H1 (cell line): ENCODE results near the gene OTOP3. TPM values are rescaled to one million over a fixed set of nuclear protein-coding genes. Genes with fewer than 3 reads are reported as not detected.

Experiments
- CTCF ChIA-PET: fragments of 300-600 bp; sonication (Branson Sonifier 250); formaldehyde crosslinking; loops from one replicate; lab custom pipeline; 2021; ENCODE audit not compliant: partially characterized antibody; lab: Charles Lee
- POLR2A ChIA-PET: fragments of 300-600 bp; sonication (Branson Sonifier 250); formaldehyde crosslinking; loops from one replicate; lab custom pipeline; 2021; ENCODE audit warnings: inconsistent platforms; ENCODE audit not compliant: partially characterized antibody; lab: Charles Lee
- DNase-seq, 2 experiments: peaks; one replicate each; pipeline versions ENCODE4 v3.0.0 to v3.0.0-alpha.2; 2010 to 2022; ENCODE audit warnings: low spot score in 2 of 2, low read depth in 1 of 2, mixed read lengths in 1 of 2
- FAIRE-seq: peaks from 2 replicates; lab custom pipeline; 2011; peaks lifted over from hg19 to GRCh38; lab: Jason Lieb, UNC
- H2AFZ ChIP-seq: 2 replicates; pipeline ENCODE4 v1.8.1; 2012; ENCODE audit warnings: low read length, inconsistent platforms
- H2AK5ac ChIP-seq: 2 replicates; pipeline ENCODE4 v1.6.1; 2013; ENCODE audit warnings: low read depth, low read length
- H2BK120ac ChIP-seq: replicated peaks from 2 replicates; pipeline ENCODE3; 2013; ENCODE audit warnings: low read depth, low read length, inconsistent platforms
- H2BK12ac ChIP-seq: 2 replicates; pipeline ENCODE4 v1.6.1; 2013; ENCODE audit warnings: low read depth, low read length
- H2BK15ac ChIP-seq: 2 replicates; pipeline ENCODE4 v1.6.1; 2013; ENCODE audit warnings: low read length
- H2BK20ac ChIP-seq: 2 replicates; pipeline ENCODE4 v1.6.1; 2013; ENCODE audit warnings: low read length
- H2BK5ac ChIP-seq: 2 replicates; pipeline ENCODE4 v1.6.1; 2013; ENCODE audit warnings: low read depth, low read length
- H3K14ac ChIP-seq: 2 replicates; pipeline ENCODE4 v1.6.1; 2013; ENCODE audit warnings: inconsistent platforms; ENCODE audit not compliant: insufficient read length
- H3K18ac ChIP-seq: 2 replicates; pipeline ENCODE4 v1.6.1; 2013; ENCODE audit warnings: low read length; ENCODE audit errors: extremely low read depth
- H3K23ac ChIP-seq: 2 replicates; pipeline ENCODE4 v1.6.1; 2013; ENCODE audit warnings: inconsistent platforms; ENCODE audit not compliant: insufficient read length
- H3K23me2 ChIP-seq: 2 replicates; pipeline ENCODE4 v1.6.1; 2013; ENCODE audit warnings: low read depth, low read length
- H3K27ac ChIP-seq: 2 replicates; pipeline ENCODE4 v1.6.1; 2011; ENCODE audit warnings: low read depth, low read length, inconsistent platforms
- H3K27me3 ChIP-seq, 4 experiments: replicated peaks in 1 of 4; 1 replicate in 1 of 4; 2 replicates in 3 of 4; pipeline versions ENCODE4 v1.6.1 to v1.8.1; 2011 to 2013; ENCODE audit warnings: low read length in 3 of 4, mild to moderate bottlenecking in 3 of 4, inconsistent platforms in 2 of 4, mixed read lengths in 2 of 4, moderate library complexity in 1 of 4; ENCODE audit not compliant: control insufficient read depth in 3 of 4, insufficient read depth in 3 of 4; ENCODE audit errors: extremely low read depth in 1 of 4
- H3K36me3 ChIP-seq, 4 experiments: 2 replicates each; pipeline versions ENCODE4 v1.6.1 to v1.8.1; 2011 to 2013; ENCODE audit warnings: mild to moderate bottlenecking in 4 of 4, low read length in 3 of 4, moderate library complexity in 2 of 4, control low read depth in 1 of 4, inconsistent platforms in 1 of 4; ENCODE audit not compliant: insufficient read depth in 4 of 4, control insufficient read depth in 2 of 4
- H3K4ac ChIP-seq: replicated peaks from 2 replicates; pipeline ENCODE3; 2013; ENCODE audit warnings: low read length, low read depth, mixed read lengths, inconsistent platforms; ENCODE audit not compliant: insufficient read length
- H3K4me1 ChIP-seq, 4 experiments: replicated peaks in 1 of 4; 1 replicate in 1 of 4; 2 replicates in 3 of 4; pipeline versions ENCODE4 v1.6.1 to v1.8.1; 2011 to 2013; ENCODE audit warnings: low read length in 3 of 4, inconsistent platforms in 2 of 4, mixed read lengths in 1 of 4; ENCODE audit not compliant: insufficient read depth in 4 of 4, control insufficient read depth in 3 of 4
- H3K4me2 ChIP-seq, 2 experiments: 2 replicates each; pipeline versions ENCODE4 v1.6.1 to v1.8.1; 2011 to 2013; ENCODE audit warnings: low read depth in 2 of 2, low read length in 2 of 2, control low read depth in 1 of 2, inconsistent platforms in 1 of 2, mild to moderate bottlenecking in 1 of 2; ENCODE audit not compliant: insufficient read depth in 1 of 2
- H3K4me3 ChIP-seq, 4 experiments: fragments of 200-600, 300-600 bp in 1 of 4; sonication (generic), shearing (Covaris generic), sonication (Bioruptor Twin) in 1 of 4; 2 replicates each; pipeline versions ENCODE4 v1.5.1 to v1.8.1; 2011 to 2016; ENCODE audit warnings: low read length in 4 of 4, low read depth in 3 of 4, control low read depth in 2 of 4, inconsistent platforms in 2 of 4, mild to moderate bottlenecking in 2 of 4, mixed read lengths in 1 of 4, moderate library complexity in 1 of 4; ENCODE audit not compliant: insufficient read depth in 2 of 4; ENCODE audit errors: extremely low read depth in 1 of 4
- H3K56ac ChIP-seq: replicated peaks from 2 replicates; pipeline ENCODE3; 2013; ENCODE audit warnings: low read depth, mild to moderate bottlenecking, mixed read lengths, low read length, inconsistent platforms; ENCODE audit not compliant: insufficient read length
- H3K79me1 ChIP-seq: 2 replicates; pipeline ENCODE4 v1.6.1; 2013; ENCODE audit warnings: low read depth, low read length, control low read depth
- H3K79me2 ChIP-seq, 2 experiments: 2 replicates each; pipeline versions ENCODE4 v1.6.1 to v1.8.1; 2012 to 2013; ENCODE audit warnings: low read length in 2 of 2, mild to moderate bottlenecking in 2 of 2, inconsistent platforms in 1 of 2; ENCODE audit not compliant: insufficient read depth in 2 of 2, control insufficient read depth in 1 of 2
- H3K9ac ChIP-seq, 4 experiments: replicated peaks in 1 of 4; 1 replicate in 1 of 4; 2 replicates in 3 of 4; pipeline versions ENCODE4 v1.6.1 to v1.8.1; 2011 to 2013; ENCODE audit warnings: low read depth in 3 of 4, low read length in 3 of 4, control low read depth in 2 of 4, mild to moderate bottlenecking in 2 of 4, moderate library complexity in 2 of 4, inconsistent platforms in 1 of 4; ENCODE audit errors: extremely low read depth in 1 of 4
- H3K9me3 ChIP-seq, 2 experiments: 2 replicates each; pipeline versions ENCODE4 v1.6.1 to v1.8.1; 2012 to 2013; ENCODE audit warnings: mild to moderate bottlenecking in 2 of 2, moderate library complexity in 2 of 2, control low read depth in 1 of 2, inconsistent platforms in 1 of 2, low read depth in 1 of 2, low read length in 1 of 2, mixed read lengths in 1 of 2; ENCODE audit not compliant: insufficient read depth in 2 of 2
- H4K20me1 ChIP-seq, 2 experiments: replicated peaks in 1 of 2; 2 replicates each; pipeline versions ENCODE3 to v1.8.1; 2011 to 2013; ENCODE audit warnings: inconsistent platforms in 2 of 2, low read length in 2 of 2, mild to moderate bottlenecking in 1 of 2; ENCODE audit not compliant: insufficient read depth in 2 of 2, control insufficient read depth in 1 of 2
- H4K5ac ChIP-seq: 2 replicates; pipeline ENCODE4 v1.6.1; 2013; ENCODE audit warnings: low read length, low read depth, mixed read lengths, inconsistent platforms; ENCODE audit not compliant: insufficient read length
- H4K8ac ChIP-seq: 2 replicates; pipeline ENCODE4 v1.8.0; 2013; ENCODE audit warnings: mild to moderate bottlenecking, moderate library complexity, low read length, inconsistent platforms; ENCODE audit not compliant: insufficient read depth; ENCODE audit errors: extremely low read depth
- H4K91ac ChIP-seq: replicated peaks from 2 replicates; pipeline ENCODE3; 2013; ENCODE audit warnings: low read length, mixed read lengths, inconsistent platforms; ENCODE audit not compliant: insufficient read length
- CTCF ChIP-seq, 3 experiments: IDR thresholded peaks; 1 replicate in 2 of 3; 2 replicates in 1 of 3; pipeline versions ENCODE4 v1.5.1 to v1.6.1; 2011; ENCODE audit warnings: low read length in 3 of 3, mild to moderate bottlenecking in 3 of 3, inconsistent platforms in 2 of 3, low read depth in 1 of 3, moderate library complexity in 1 of 3; ENCODE audit not compliant: insufficient read depth in 1 of 3; ENCODE audit errors: control extremely low read depth in 1 of 3
- WGBS, 2 experiments: shearing (Covaris generic) in 1 of 2; methylation state at CpG; one replicate each; pipeline versions ENCODE4 v1.1.6 to v1.1.7; 2013 to 2015; ENCODE audit warnings: low lambda C conversion rate in 2 of 2, mixed read lengths in 2 of 2, inconsistent platforms in 1 of 2, low coverage in 1 of 2, missing lambda C conversion rate in 1 of 2; ENCODE audit not compliant: insufficient replicate concordance in 2 of 2, insufficient coverage in 1 of 2, insufficient read length in 1 of 2; ENCODE audit errors: extremely low coverage in 1 of 2, missing lambda C conversion rate in 1 of 2; 5-methylcytosine and 5-hydroxymethylcytosine counted together
- polyA plus RNA-seq, 7 experiments: library from polyadenylated mRNA; depleted of rRNA in 3 of 7; stranded (reverse) in 5 of 7; unstranded in 2 of 7; fragments of >200 nt in 5 of 7; fragments of 200-250 nt in 2 of 7; gene quantifications; 1 replicate in 5 of 7; 2 replicates in 1 of 7; 4 replicates in 1 of 7; pipeline versions ENCODE4 v1.2.1 to v1.2.3, GENCODE V29; 2011 to 2013; ENCODE audit warnings: missing spikeins in 2 of 7, mixed read lengths in 2 of 7
- total RNA-seq: library from RNA; stranded (reverse); fragmentation: NEBNext Ultra II Directional; extraction: Animal tissue kit (Norgen Biotek cat#: 25700); gene quantifications from 2 replicates; pipeline ENCODE4 v1.2.1, GENCODE V29; 2021

Gene OTOP3
- total and polyA plus RNA-seq, 2 of the 8 experiments (the other 6 are each of a cell fraction or from before 2014, with no cell fraction given) = 0.05 TPM; not detected in 1

GRCh38 chr17:74930535-74931036 lies 5.1 kb upstream of the OTOP3 start:
- Histone ChIP-seq H4K91ac (no peak overlapping the region), H3K36me3 (no peaks in the 10 kb centered on the region), H3K79me2 (no peaks in the 10 kb centered on the region), H4K8ac (0 out of 2 replicates have a peak overlapping the region, but pooled peaks have one; percentile 16), H3K79me1 (no peaks in the 10 kb centered on the region), H2AFZ (no peak overlapping the region), H3K4me3 (no peak overlapping the region), H2BK12ac (0 out of 2 replicates have a peak overlapping the region, but pooled peaks have one; percentile 50), H2BK5ac (no peak overlapping the region), H2BK20ac (no peak overlapping the region), H3K14ac (no peak overlapping the region), H3K9ac (no peak overlapping the region), H2BK120ac (no peak overlapping the region), H3K27me3 (peaks cover 13 to 54% (median 45%) of the 10 kb centered on the region in 4 experiments), H3K4ac (no peak overlapping the region), H3K9me3 (no peaks in the 10 kb centered on the region), H4K5ac (no peak overlapping the region), H2AK5ac (no peak overlapping the region), H2BK15ac (no peak overlapping the region; the same call in 1 of the 2 replicates), H3K23me2 (peaks cover 3% of the 10 kb centered on the region; the same call in 1 of the 2 replicates), H3K23ac (no peak overlapping the region), H3K27ac (no peak overlapping the region), H3K4me2 (no peak overlapping the region), H3K56ac (no peak overlapping the region), H3K18ac (no peak overlapping the region), H4K20me1 (peaks cover 0 to 3% of the 10 kb centered on the region in 2 experiments), H3K4me1 (peaks cover 0 to 4% (median 3%) of the 10 kb centered on the region in 4 experiments; a peak in 3 of 7 replicates)
- WGBS, 2 experiments = 89% methylated on average over 24 of the region's 24 CpGs; no CpG with 5 or more reads in 1 of the 2 experiments
- no peak for TF ChIP-seq CTCF (IDR thresholded peaks at IDR 0.05; ENCODE audit: control extremely low read depth in 1 of 3, insufficient read depth in 1 of 3, low read depth in 1 of 3, low read length in 3 of 3)
- no peak for FAIRE-seq
- ChIA-PET CTCF (interaction anchor here (1.1 to 49.9 kb wide), 2 partner anchors 11 to 21 kb away, joined by 4 to 1072 read pairs; no protein-coding TSS in a partner anchor), POLR2A (no interaction called here)
- DNase-seq = no peak
